Stimulated activated CD4-positive, alpha-beta T cell treated with anti-CD3 and anti-CD28 coated beads, Interleukin-15, amount 100 ng/mL, for 1 hour (primary cell): ENCODE data around the gene CENPU.
A peak's percentile ranks its signal among the peaks of the same experiment; 100 is the strongest.
"Not testable (repeated sequence)": the region's sequence is repeated elsewhere in the genome, so short reads cannot be mapped to it uniquely, and the experiment has no call there.

ENCODE experiments used
- DNase-seq, 2 donors: peaks; one replicate each; pipeline ENCODE4 v3.0.0-alpha.2; 2020; ENCODE audit warnings: low read depth in 1 of 2, low spot score in 1 of 2

CENPU gene

DNA sequence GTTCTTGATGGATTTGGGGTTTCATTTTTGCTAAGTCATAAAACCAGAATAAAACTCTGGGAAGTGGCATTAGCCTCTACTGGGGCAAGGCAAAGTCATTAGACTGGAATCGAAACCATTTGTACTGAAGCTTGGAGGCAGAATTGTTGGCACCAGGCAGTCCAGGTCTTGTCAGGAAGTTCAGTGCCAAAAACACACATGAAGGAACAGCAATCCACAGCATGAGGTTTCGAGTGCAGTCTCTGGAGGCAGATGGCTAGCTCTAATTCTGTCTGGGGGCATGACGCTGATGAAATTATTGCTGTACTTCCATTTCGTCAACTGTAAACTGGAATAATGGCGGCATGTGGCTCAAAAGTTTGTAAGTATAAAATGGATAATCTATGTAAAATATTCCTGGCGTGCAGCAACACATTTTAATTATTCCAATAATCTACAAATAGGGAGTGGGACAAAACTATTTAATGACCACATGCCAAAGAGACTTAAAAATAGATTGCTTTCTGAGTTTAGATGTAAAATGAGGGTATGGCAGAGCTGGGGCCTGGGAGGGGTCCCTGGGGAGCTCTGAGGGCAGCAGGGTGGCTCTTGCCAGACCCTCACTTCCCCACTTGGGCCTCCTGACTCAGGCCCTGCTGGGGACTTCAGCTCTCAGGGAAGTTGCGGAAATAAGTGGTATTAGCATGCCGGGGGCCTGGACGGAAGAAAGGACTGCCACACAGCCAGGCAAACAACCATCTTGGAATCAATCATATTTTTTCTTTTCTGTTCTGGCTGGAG is 18.8 kb upstream of the CENPU start:
- no peak for DNase-seq

GRCh38 chr4:184751585-184751956 is 17.7 kb upstream of the CENPU start:
- DNase-seq: no peak

- DNase-seq: no peak
Measured at GRCh38 chr4:184750926-184751584, 17.2 kb upstream of the CENPU start.

DNA sequence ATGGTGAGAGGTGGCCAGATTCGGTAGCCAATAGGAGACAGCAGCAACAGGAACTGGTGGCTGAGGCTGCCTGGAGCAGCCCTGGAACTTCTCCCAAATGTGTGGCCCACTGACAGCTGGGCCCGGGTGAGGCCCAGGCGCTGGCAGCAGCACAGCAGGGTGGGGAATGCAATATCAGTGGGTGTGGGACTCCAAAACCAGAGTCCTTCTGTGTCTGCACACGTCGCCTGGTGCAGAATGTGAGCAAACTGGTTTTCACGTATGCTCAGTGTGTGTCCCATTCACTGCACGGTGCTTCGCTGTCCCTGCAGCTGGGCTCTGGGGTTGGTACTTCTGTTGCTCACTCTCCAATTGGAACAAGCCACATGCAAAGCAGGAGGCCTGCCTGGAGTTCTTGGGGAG is 14.4 kb upstream of the CENPU start:
- DNase-seq: no peak

DNA sequence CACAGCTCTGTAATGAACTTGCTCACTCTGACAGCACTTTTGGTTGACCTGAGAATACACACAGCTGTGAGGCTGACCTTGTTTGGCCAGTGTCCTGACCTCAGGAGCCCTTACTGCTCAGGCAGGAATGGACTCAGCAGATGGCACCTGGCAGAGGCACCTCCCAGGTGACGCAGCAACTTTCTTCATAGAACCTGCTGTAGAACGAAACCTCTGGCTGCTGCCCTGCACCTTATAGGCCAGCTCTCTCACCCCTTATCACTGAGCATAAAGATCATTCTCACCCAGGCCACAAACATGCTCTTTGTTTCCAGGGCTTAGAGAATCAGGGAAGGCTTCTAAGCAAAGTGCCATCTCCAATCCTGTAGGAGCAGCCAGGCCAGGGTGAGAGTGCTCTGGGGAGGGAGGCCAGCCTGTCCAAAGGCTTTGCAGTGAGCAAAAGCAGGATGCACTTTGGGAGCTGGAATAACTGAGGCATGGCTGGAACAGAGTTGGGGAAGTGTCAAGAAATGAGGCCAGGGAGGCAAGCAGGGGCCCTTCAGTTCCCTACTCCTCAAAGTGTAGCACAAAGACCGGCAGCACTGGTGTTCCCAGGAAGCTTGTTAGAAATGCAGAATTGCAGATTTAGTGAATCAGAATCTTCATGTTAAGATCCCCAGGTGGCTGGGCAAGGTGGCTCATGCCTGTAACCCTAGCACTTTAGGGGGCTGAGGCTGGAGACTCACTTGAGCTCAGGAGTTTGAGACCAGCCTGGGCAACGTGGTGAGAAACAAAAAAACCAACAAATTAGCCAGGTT is 13.3 kb upstream of the CENPU start:
- DNase-seq: no peak

GRCh38 chr4:184745831-184746795 is 12.2 kb upstream of the CENPU start:
- DNase-seq: peak; percentile 42

DNA sequence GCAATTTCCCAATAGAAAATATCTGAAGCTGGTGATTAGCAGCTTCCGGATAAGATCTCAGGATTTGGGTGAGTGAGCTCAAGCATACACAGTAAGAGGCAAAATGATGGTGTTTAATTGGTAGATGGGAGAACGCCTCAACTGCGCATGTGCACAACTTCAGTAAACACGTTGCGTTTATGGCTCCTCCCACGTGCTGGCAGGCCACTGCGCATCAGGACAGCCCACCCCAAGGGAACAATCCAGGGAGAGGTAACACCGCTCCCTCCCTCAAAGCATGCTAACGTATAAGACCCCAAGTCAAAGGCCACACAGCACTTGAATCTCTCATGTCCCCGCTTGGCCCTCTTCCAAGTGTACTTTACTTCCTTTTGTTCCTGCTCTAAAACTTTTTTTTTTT is 10.3 kb upstream of the CENPU start:
- no peak for DNase-seq

DNA sequence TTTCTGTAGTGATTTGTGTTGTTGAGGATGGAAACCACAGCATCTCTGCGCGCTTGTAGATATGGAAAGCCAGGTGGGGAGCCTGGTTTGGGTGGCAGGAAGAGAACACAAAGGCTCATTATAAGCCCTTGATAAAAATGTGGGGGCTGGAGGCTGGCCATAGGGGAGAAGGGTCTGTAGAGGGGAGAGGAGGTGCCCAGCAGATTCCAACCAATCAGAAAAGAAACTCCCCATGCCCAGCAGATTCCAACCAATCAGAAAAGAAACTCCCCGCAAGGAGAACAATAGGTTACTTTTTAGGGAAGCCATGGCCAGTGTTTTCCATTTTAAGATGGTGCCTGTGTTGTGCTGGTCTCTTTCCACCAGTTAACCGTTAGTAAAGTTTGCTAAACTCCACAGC is 9.8 kb upstream of the CENPU start:
- no peak for DNase-seq

GRCh38 chr4:184741651-184742050 is 7.8 kb upstream of the CENPU start:
- not testable (repeated sequence) for DNase-seq

DNA sequence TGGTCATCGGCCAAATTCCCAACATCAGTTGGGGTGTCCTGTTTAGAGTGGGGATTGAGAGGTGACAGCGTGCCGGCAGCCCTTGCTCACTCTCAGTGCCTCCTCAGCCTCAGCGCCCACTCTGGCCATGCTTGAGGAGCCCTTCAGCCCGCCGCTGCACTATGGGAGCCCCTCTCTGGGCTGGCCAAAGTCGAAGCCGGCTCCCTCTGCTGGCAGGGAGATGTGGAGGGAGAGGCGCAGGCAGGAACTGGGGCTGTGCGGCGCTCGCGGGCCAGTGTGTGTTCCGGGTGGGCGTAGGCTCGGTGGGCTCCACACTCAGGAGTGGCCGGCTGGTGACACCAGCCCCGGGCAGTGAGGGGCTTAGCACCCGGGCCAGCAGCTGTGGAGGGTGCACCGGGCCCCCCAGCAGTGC is 7.1 kb upstream of the CENPU start:
- no peak for DNase-seq

- not testable (repeated sequence) for DNase-seq
Measured at GRCh38 chr4:184739575-184739974, 5.7 kb upstream of the CENPU start.

GRCh38 chr4:184734758-184735157 is 862 bp upstream of the CENPU start:
- DNase-seq: no peak

- DNase-seq: no peak
Measured at GRCh38 chr4:184732126-184732525, 1.8 kb downstream of the CENPU start.

DNA sequence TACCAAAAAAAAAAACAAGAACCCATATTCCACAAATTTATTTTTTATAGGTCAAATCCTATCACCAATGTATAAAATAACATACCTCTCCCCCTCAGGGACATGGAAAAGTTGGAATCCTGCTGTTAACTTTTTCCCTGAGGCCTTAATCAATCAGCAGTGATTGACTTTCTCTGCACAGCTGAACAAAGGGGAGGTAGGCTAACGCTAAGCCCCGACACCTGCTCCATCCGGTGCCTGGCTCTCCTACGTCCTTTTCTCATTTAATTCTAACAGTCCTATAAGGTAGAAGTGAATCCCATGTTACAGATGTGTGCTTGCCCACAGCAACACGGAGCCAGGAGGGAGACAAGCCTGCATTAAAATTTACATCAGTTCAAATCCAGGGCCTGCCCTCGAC is 2.8 kb downstream of the CENPU start:
- DNase-seq: no peak

GRCh38 chr4:184729946-184730345 is 4.0 kb downstream of the CENPU start:
- no peak for DNase-seq

DNA sequence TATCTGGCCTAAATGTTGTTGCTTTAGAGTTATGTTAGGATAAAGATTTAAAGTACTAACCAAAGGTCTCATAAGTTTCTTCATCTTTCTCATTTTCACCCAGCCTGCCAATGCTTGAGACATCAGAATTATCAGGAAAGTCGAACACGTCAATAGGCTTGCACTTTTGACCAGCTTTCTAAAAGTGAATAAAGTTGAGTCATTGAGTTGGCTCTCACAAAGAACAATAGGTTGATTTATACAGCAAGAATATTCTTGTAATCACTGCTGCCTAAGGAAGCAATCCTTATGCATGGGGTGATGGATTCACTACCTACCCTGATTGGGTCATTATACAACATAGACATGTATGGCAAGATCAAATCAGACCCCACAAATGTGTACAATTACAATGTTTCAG is 5.0 kb downstream of the CENPU start:
- no peak for DNase-seq

GRCh38 chr4:184727430-184727829 is 6.5 kb downstream of the CENPU start:
- no peak for DNase-seq

GRCh38 chr4:184722798-184723197 is 11.1 kb downstream of the CENPU start:
- DNase-seq: no peak

GRCh38 chr4:184721254-184721653 is 12.6 kb downstream of the CENPU start:
- DNase-seq: no peak

DNA sequence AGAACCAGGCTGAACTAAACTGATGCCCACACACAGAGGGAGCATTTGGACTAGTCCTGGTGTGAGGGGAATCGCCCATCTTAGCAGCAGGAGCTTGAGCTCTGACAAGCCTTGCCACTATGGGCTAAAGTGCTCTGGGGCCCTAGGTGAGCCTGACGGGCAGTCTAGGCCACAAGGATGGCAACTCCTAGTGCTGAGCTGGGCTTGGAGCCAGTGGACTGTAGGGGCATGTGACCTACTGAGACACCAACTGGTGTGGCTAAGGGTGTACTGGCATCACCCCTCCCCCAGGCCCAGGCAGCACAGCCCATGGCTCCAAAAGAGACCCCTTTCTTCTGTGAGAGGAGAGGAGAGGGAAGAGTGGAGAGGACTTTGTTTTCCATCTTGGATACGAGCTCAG is 14.5 kb downstream of the CENPU start:
- no peak for DNase-seq

DNA sequence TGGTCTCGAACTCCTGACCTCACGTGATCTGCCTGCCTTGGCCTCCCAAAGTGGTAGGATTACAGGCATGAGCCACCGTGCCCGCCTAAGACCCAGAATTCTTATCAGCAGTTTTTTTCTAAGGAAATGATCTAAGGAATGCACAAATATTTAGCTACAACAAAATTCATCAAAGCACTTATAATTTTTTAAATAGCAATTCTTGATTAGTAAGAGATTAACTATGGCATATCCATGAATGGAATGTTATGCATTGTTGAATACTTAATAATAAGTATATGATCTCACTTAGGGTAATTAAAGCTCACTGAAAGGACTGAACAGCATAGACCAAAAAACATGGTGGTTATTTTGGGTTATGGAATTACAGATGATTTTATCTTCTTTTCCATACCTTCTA is 18.4 kb downstream of the CENPU start:
- no peak for DNase-seq
